GM12875 (cell line): Measurements from ENCODE around the gene PAPPA.

Experiments used
- H3K4me3 ChIP-seq: one replicate; pipeline ENCODE4 v1.5.1; 2011; ENCODE audit warnings: low read depth, low read length, control low read depth
- TF ChIP-seq, protein P1 (sequence below): IDR thresholded peaks from 2 replicates; pipeline ENCODE4 v1.5.1; 2011; ENCODE audit warnings: low read depth, mild to moderate bottlenecking, control low read depth, inconsistent platforms, low read length, moderate library complexity, borderline replicate concordance; ENCODE audit not compliant: insufficient read depth

Gene PAPPA

DNA sequence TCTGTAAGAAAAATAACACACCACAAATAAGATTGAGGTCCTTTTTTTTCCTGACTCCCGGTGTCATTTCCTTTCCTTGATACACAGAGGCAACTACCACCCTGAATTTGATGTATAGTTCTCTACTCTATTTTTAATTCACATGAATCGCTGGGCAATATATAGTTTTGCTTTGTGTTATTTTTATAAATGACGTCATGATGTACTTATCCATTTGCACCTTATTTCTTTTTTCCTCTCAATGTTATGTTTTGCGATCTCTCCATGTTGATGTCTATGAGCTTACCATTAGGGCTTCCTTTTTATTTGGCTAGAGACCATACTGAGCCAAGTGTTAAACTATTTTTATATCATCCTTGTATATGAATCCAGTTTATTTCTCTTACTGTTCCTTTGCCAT, 175.9 kb downstream of the PAPPA start:
- H3K4me3 ChIP-seq: no peak overlapping the region
- TF ChIP-seq, protein P1, sequence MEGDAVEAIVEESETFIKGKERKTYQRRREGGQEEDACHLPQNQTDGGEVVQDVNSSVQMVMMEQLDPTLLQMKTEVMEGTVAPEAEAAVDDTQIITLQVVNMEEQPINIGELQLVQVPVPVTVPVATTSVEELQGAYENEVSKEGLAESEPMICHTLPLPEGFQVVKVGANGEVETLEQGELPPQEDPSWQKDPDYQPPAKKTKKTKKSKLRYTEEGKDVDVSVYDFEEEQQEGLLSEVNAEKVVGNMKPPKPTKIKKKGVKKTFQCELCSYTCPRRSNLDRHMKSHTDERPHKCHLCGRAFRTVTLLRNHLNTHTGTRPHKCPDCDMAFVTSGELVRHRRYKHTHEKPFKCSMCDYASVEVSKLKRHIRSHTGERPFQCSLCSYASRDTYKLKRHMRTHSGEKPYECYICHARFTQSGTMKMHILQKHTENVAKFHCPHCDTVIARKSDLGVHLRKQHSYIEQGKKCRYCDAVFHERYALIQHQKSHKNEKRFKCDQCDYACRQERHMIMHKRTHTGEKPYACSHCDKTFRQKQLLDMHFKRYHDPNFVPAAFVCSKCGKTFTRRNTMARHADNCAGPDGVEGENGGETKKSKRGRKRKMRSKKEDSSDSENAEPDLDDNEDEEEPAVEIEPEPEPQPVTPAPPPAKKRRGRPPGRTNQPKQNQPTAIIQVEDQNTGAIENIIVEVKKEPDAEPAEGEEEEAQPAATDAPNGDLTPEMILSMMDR: no peak

DNA sequence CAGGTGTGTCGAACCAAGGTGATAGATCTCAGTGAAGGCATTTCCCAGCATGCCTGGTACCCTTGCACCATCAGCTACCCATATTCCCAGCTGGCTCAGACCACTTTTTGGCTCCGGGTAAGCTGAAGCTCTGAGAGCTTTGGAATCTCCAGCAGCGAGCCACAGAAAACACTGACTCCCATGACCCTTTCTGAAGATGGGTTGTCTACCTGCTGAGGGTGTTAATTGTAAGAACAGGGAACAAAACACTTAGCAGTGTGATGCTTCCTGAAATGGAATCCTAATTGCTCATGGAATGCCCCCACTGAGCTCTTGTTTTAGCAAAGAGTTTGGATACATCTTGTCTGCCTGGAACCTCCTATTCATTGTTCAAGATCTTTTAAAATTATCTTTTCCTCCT, 177.7 kb downstream of the PAPPA start:
- H3K4me3 ChIP-seq: no peak overlapping the region

DNA sequence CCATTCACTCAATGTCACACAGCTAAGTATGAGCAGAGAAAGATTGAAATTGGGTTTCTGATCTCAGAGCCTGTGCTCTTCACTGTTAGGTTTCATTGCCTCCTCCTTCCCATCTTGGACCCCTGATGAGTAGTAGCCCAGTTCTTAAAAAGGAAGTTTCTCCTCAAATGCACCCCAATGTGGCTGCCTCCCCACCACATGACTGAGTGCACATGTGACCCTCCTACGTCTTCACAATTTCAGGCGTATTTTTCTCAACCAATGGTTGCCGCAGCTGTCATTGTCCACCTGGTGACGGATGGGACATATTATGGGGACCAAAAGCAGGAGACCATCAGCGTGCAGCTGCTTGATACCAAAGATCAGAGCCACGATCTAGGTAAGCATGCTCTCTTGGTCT, 178.5 kb downstream of the PAPPA start:
- no peak overlapping the region for H3K4me3 ChIP-seq
- TF ChIP-seq, protein P1: no peak

More for the DNA sequence above, 177.7 kb downstream of the PAPPA start:
- TF ChIP-seq, protein P1: no peak

DNA sequence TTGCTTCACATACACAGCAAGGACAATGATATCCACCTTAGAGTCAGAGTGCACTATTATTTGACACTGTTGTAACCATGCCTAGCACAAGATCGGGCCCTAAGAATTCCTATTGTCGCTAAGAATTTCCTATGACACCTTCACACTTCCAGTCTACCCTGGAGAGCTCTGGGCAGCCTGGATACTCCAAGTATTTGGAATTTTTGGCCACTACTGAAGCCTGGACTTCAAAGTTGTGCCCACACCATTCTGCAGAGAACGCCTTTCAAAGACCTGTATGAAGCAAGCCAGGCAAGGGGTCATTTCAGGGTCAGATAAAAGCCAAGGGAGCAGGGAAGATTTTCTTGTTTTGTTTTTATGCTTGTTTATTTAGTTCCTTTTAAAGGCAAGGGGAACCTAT, 179.7 kb downstream of the PAPPA start:
- TF ChIP-seq, protein P1: no peak
- no peak overlapping the region for H3K4me3 ChIP-seq

DNA sequence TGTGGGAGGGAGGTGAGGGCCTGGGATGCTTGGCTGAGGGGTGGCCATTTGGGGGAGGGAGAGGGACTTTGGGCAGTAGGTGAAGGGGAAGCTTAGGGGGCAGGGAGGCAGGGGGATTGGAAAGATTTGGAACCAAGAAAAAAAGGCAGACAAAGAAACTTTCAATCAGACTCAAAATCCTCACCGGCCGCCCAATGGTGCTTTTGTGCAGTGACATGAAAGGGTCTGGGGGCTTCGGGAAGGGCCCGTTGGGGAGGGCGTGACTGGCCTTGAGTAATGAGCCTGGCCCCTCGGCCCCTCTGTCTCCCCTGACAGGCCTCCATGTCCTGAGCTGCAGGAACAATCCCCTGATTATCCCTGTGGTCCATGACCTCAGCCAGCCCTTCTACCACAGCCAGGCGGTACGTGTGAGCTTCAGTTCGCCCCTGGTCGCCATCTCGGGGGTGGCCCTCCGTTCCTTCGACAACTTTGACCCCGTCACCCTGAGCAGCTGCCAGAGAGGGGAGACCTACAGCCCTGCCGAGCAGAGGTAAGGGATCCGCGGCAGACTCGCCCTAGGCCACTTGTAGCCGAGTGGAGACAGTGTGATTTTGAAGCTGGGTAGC, 181.1 kb downstream of the PAPPA start:
- H3K4me3 ChIP-seq: no peak overlapping the region
- TF ChIP-seq, protein P1: no peak

DNA sequence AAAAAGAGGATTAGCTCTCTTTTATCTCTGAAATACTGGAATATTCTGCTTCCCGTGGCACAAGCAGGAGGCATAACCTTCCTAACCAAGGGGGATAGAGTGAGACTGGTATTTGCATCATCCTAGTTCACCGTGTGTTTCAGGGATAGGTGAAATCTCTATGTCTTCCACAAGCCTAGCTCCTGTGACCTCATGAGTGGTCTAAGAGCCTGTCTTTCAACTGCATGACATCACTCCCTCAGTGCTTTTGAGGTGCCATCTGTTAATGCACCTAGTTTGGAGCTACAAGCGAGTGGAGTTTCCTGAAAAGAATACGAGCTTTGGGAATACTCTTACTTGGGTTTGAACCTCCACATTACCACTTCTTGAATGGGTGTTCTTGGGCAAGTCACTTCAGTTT, 181.8 kb downstream of the PAPPA start:
- TF ChIP-seq, protein P1: no peak
- no peak overlapping the region for H3K4me3 ChIP-seq

DNA sequence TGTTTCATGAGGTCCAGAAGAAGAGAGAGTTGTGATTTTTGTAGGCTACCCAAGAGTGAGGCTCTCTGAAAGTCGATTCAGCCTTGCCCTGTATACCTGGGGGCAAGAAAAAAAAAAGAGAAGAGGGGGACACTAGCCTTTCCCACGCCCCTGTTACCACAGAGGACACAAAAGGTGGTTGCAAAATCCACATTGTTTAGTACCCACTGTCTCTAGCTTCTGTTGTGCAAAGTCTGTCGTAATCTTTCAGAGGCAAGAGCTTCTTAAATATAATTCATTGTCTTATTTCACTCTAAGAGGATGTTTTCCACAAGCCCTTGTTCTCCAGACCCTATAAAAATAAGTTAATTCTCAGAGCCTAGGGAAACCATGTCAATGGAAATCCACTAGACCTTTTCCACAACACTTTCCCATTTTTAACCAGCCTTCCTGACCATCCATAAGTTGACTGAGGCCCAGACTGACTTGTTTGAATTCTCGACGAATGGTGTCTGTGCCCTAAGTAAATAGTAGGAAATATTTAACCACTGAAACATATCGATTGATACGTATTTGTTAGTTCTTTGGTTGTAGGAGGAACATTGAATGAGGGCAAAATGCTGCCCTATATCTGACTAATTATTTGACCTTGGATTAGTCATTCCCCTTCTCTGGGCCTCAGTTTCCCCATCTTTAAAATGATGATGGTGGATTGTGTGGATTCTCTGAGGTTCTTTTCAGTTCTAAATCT, 182.7 kb downstream of the PAPPA start:
- H3K4me3 ChIP-seq: no peak overlapping the region
- TF ChIP-seq, protein P1: no peak
